Cardiac septum (tissue), 1 donor: ENCODE data around the gene SIK2. TPM values are rescaled to one million over a fixed set of nuclear protein-coding genes. Genes with fewer than 3 reads are reported as not detected.

Experiments used
- DNase-seq: peaks from one replicate; pipeline ENCODE4 v3.0.0-alpha.2; 2020; ENCODE audit warnings: low spot score
- intact Hi-C: fragments of 100-400 bp; cut with DNase I; formaldehyde crosslinking; loops from one replicate; pipeline ENCODE4 v1.14.0; 2022
- long read RNA-seq: library from polyadenylated mRNA; unstranded; transcript quantifications from one replicate; pipeline ENCODE4 v2.0.0, GENCODE V29; 2021
- total RNA-seq: library from RNA; stranded (reverse); fragmentation: NEBNext Ultra II Directional; extraction: Animal tissue kit (Norgen Biotek cat#: 25700); gene quantifications from one replicate; pipeline ENCODE4 v1.2.1, GENCODE V29; 2021
- donor health status: DM: no; HTN: no; CAD: no.

The SIK2 gene
- total RNA-seq: 27.3 TPM
- long read RNA-seq, full-length matches to known transcripts: 3 of 18 reads
- long read RNA-seq, partial matches to known transcripts: 3 of 18 reads
- long read RNA-seq, other reads (novel, unspliced or antisense): 12 of 18 reads

DNA sequence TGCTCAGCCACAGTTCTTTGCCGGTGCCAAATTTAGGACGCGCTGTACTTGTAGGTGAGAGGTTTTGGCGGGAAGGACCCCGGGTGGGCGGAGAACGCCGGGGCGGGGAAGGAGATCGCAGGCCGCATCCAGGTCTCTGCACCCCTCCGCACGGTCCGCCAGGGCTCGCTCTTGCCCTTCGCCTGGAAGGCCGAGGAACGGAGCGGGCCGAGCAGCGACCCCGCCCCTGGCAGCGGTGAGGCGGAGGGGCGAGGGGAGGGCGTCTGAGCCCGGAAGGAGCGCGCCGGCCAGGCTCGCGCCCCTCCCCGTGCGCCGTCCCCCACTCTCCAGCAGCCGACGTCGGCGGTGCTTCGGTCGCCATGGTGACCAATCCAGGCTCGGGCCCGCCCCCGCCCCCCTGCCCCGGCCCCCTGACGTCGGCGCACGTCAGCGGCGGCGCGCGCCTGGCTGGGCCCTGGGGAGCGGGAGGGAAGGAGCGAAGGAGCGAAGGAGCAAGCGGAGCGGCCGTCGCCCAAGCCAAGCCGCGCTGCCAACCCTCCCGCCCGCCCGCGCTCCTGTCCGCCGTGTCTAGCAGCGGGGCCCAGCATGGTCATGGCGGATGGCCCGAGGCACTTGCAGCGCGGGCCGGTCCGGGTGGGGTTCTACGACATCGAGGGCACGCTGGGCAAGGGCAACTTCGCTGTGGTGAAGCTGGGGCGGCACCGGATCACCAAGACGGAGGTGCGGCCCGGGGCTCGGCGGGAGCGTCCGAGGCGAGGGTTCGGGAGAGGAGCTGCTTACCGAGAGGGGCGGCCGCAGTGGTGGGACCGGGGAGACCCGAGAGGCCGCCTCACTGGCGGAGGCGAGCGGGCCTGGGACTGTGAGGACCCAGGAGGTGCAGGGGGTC is at the start of gene SIK2:
SIK2 (plus strand) TSS at position 471 of the 886 bp plus-strand sequence; CDS start at position 586, 115 bp downstream.
- intact Hi-C loops: loop anchor here (2.0 to 10.0 kb wide), 4 partner anchors 133 to 240 kb away; partner anchors contain the start of gene PPP2R1B
- peak; percentile 93 for DNase-seq

DNA sequence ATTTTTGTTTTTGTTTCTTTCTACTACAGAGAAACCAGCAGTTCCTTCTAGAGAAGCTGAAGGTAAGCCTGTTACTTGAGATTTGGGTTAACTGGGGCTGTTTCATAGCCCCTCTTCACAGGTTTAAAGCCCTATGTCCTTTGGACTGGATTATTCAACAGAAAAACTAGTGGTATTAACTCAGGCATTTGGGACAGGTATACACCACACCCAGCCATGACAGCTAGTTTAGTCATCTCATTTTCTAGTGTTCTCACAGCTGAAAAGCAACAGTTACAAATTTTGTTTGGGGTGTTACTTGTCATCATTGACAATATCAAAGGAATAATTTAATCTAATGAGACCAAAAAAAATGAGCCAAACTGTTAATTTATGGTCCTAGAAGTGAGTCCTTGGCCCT is 47.7 kb upstream of the SIK2 start:
- no peak for DNase-seq
- intact Hi-C loops: no loop called here

DNA sequence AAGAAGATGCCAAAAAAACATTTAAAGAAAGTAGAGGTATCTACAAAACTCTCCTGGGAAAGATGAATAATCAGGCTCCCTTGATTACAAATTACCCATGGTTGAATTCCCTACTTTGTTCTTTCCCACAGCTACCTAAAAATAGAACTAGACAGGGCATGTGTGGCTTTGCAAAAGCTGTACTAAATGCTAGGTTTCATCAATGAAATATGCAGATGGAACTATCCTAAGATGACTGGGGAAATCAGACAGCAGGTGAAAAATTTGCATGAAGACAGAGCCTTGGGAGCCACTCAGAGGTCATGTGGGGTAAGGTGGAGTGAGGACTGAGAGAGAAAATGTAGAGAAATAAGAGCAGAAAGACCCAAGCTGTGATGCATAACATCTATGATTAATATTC is 47.0 kb upstream of the SIK2 start:
- intact Hi-C loops: no loop called here
- no peak for DNase-seq

DNA sequence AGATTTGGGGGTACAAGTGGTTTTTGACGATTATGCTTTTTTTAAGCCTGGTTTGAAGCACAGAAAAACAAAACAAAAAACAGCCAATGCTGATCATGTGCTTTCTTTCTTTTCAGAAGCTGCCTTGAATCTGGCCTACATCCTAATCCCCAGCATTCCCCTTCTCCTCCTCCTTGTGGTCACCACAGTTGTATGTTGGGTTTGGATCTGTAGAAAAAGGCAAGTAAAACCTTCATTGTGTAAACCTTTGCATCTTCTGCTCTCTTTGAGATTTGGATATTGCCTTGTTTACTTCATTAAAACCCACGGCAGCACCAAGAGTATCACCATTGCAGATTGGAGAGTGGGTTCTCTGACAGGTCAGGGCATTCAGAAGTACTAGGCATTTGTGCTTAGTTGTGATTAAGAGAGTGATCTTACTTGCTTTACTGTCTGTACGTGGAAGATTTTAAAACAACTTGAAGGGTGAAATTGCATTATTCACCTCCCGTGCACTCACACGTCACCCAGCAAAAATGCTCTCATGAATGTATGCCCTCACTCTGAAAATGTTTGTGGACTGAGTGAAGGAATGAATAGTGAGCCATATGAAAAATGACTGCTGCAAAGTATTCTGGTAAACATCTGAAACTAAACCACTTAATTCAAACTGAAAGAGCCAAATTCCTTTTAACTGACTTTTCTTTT is 44.7 kb upstream of the SIK2 start:
- DNase-seq: no peak
- intact Hi-C loops: no loop called here

DNA sequence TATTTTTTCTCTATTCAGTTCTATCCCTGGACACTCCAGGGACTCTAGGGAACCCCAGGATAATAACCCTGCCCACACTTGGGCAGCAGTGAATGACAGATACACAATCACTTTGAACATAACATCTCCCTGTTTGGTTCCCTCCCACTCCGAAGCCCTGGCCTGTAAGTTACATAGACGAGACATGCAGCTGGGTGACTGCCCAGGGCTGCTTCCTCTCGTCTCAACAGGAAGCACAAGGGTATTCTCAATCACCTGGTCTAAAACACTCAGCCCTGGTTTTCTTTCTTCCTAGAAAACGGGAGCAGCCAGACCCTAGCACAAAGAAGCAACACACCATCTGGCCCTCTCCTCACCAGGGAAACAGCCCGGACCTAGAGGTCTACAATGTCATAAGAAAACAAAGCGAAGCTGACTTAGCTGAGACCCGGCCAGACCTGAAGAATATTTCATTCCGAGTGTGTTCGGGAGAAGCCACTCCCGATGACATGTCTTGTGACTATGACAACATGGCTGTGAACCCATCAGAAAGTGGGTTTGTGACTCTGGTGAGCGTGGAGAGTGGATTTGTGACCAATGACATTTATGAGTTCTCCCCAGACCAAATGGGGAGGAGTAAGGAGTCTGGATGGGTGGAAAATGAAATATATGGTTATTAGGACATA is 42.3 kb upstream of the SIK2 start:
- no peak for DNase-seq
- intact Hi-C loops: no loop called here

DNA sequence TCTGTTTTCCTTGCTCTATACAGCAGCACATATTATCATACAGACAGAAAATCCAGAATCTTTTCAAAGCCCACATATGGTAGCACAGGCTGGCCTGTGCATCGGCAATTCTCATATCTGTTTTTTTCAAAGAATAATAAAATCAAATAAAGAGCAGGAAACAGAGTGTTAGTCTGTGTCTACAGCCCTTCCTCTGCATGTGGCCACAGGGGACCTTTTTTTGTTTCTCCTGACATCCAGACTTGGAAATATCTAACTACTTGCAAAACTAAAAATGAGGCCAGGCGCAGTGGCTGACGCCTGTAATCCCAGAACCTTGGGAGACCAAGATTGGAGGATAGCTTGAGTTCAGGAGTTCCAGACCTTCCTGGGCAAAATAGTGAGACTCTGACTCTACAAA is 41.4 kb upstream of the SIK2 start:
- intact Hi-C loops: no loop called here
- DNase-seq: no peak

DNA sequence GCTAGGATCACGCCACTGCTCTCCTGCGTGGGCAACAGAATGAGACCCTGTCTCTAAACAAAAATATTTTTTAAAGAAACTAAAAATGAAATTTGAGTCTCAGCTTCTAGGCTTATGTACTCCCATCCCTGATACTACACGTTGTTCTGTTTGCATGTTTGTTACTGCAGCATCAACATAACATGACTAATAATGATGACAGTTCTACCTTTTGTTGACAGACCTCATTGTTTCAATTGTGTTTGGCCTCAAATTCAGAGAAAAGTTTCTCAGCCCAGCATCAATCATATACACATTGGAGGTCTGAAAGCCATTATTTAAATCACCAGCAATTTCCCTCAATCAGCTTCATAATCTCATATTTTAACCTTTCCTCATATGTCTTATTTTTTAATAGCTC is 40.9 kb upstream of the SIK2 start:
- intact Hi-C loops: no loop called here
- no peak for DNase-seq

DNA sequence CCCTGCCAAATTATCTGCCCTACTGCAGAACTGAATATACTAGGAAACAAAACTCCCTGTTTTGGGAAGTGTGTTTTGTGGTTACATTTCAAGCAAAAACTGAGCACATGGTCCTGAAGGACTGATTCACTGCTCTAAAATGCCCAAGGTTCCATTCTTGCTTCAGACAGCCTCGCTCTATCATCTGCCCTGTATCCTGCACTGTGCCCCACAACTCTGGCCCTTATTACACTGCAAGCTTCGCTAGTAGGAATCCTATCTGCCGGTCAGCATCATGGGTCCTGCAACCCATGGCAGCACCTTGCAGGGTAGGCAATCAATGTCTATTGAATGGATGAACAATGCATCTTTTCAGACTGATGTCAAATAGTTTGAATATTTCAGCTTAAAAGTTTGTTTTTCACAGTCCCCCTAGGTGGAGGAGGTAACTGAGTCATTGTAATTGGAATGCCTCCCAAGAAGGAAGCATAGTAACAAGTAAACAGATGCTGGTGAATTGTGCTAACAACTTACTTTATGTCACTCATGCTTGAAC is 40.4 kb upstream of the SIK2 start:
- no peak for DNase-seq
- intact Hi-C loops: no loop called here

DNA sequence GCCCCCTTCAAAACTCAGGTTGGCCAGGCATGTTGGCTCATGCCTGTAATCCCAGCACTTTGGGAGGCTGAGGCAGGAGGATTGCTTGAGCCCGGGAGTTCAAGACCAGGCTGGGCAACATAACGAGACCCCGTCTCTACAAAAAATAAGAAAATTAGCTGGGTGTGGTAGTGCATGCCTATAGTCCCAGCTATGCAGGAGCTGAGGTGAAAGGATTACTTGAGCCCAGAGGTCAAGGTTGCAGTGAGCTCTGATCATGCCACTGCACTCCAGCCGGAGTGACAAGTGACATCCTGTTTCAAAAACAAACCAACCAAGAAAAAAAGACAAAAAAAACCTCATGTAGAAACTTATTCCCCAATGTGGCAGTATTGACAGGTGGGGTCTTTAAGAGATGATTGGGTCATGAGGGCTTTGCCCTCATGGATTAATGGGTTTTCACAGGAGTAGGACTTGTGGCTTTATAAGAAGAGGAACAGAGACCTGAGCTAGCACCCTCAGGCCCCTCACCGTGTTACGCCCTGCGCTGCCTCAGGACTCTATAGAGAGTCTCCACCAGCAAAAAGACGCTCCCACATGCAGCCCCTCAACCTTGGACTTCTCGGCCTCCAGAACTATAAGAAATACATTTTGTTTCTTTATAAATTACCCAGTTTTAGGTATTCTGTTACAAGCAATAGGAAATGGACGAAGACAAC is 39.4 kb upstream of the SIK2 start:
- no peak for DNase-seq
- intact Hi-C loops: no loop called here

DNA sequence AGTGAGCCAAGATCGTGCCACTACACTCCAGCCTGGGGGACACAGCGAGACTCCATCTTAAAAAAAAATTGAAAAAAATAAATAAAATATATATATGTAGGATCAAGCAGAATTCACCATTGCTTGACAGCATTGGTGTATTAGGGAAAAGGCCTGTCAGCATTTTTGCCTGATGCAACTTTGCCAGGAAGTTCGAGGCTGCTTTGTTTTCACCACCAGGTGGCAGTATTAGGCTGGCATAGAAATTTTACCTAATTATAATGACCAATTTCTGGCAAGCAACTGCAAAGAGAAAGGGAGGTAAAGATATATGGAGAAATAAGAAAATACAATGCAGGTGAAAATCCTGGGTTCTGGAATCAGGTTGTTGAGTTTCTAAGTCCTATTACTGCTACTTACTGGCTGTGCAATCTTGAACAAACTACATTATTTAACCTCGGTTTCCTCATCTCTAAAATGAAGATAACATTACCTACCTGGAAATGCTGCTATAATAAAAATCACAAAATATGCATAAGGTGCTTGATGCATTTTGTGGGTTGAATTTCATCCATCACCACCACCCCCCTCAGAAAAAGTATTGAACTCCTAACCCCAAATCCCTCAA is 37.0 kb upstream of the SIK2 start:
- intact Hi-C loops: loop anchor here (5.0 kb wide), 2 partner anchors 212 to 277 kb away; no protein-coding TSS in a partner anchor
- DNase-seq: no peak

DNA sequence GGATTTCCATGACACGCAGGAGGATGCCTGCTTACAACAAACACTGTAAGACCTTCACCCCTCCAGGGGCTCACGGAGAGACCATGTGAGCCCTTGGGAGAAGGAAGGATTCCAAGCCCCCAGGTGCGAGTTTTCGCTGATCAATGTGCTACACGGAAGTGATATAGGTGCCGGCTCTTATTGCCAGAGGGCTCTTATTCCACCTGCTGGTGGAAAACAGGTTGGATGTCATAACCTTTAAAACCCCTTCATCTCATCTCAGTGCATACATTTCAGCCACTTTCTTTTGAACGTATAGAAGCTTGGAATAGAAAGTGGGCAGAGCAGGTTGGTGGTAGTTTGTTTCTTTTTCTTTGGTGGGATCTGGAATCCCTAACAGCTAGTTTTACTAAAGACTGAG is 35.9 kb upstream of the SIK2 start:
- intact Hi-C loops: loop anchor here (5.0 kb wide), 2 partner anchors 211 to 276 kb away; no protein-coding TSS in a partner anchor
- DNase-seq: no peak

DNA sequence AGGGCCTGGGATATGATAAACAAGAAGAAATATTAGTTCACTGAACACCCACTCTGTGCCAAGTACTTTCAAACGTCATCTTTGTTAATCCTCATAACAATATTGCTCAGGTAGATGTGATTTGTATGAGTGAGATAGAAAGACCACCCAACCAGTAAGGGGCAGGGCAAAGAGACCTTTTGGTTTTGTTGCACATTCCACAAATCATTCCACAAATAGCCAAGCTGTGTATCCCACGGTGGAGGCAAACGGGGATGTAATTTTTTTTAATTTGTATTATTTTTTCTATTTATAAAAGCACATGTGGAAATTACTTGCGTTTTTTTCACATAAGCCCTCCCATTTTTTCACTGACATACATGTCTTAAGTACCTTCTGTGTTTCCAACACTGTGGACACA is 32.8 kb upstream of the SIK2 start:
- intact Hi-C loops: loop anchor here (5.0 kb wide), 2 partner anchors 208 to 273 kb away; no protein-coding TSS in a partner anchor
- DNase-seq: no peak

DNA sequence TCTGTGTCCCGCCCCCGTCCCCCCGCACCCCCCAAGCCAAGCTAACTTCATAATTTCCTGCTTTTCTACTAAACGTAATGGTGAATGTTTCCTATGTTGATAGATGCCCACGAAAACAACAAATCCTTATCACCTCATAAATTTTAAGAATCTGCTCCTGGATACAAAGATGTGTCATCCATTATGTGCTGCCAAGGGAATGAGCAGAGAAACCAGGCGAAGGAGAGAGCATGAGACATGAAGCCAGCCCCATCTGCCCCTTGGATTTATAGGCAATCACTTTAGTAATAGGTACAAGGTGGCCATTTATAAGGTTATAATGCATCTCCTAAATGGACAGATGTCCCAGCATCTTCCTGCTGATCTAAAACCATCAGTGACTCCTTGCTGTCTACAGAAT is 31.5 kb upstream of the SIK2 start:
- intact Hi-C loops: no loop called here
- no peak for DNase-seq

DNA sequence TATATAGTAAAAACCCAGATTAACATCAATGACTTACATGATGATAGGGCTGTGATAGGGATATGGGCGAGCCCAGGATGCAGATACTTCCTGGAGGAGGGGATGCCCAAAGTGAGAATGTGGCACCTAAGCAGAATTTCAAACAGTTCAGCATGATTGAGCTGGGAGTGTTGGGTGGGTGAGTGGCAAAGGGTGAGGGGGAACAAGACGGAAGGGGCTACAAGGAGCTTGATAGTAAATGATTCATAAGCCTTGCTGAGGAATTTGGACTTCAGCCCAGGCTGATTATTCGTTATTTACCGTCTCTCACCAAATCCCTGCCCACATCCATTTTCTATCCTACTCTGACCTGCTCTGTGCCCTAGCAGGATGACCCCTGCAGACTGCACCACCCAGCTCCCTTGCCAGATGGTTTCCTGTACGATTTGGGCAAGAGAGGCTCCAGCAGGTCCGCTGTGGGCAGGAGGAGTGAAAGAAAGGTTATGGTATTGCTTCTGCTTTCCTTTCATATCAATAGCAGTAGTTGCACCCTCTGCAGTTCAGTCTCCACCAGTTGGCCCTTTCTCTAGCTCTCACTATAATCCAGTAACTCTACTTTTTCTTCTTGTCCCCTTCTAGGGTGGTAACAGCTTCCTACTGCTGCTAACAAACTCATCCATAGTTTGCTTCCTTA is 30.3 kb upstream of the SIK2 start:
- no peak for DNase-seq
- intact Hi-C loops: no loop called here

DNA sequence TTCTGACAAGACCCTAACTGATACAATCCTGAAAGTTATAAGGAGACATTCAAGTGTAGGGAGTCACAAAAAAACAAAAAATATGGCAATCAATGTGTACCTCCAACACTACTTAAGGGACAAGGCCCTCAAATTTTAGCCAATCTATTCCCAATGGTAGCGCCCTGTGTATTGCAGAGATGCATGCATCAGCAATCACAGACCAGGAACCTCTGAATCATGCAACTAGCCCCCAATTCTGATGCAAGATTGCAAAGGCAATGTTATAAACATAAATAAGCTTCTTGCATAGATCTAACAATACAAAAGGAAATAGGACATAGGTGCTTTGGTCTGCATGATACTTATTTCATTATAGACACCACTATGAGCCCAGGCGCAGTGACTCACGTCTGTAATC is 29.7 kb upstream of the SIK2 start:
- no peak for DNase-seq
- intact Hi-C loops: no loop called here

DNA sequence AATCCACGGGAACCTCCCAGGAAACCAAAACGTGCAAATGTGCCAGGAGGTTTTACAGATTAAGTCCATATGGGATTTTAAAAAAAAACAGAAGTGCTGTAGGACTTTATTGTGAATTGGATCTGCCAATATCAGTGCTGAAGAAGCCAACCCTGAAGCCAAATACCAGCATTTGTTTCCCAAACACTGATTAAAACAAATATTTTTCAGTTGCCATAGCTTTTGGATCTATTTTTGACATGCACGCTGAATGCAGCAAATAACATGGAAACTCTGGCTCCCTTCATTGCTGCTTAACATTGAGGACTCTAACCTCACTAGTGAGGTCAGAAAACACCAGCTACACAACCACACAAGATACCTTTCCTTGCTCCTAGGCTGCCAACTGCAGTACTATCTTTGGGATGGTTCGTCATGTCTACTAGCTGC is 28.4 kb upstream of the SIK2 start:
- intact Hi-C loops: no loop called here

DNA sequence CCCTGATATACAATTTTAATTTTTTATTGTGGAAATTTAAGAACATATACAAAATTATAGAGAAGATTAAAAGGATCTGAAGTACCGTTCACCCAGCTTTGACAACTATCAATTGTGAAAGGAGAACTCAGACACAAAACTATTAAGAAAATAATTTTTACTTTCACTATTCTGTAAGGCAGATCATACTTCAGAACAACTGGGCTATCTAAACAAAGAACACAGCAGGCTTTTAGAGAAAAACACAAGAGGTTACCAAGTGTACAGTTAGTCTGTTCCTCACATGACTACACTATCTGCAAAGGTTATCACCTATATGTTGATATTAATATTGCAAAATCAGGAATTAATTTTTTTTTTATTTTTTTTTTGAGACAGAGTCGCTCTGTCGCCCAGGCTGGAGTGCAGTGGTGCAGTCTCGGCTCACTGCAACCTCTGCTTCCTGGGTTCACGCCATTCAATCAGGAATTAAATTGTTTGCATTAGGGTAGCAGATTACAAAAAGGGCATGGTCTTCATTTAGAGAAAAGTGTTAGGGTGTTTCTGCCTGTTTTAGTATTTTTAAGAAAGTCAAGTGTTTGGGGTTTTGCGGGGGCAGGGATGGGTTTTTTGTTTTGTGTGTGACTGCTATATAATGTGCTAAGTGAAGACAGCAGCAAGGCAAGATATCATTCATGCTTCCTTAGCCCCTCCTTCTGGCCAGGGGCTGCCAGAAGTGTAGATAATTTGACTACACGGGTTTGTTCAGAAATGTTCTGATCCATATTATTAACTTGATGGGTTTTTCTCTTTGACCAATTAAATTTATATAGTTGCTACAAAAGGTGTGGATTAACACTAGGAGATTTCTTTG is 27.6 kb upstream of the SIK2 start:
- no peak for DNase-seq
- intact Hi-C loops: no loop called here

More for the DNA sequence above, 28.4 kb upstream of the SIK2 start:
- DNase-seq: no peak
